Large intestine (tissue), 3 donors: ENCODE measurements around the gene PRDM2. TPM values are rescaled to one million over a fixed set of nuclear protein-coding genes. Genes with fewer than 3 reads are reported as not detected.

ENCODE experiments used
- DNase-seq, 2 donors: peaks; one replicate each; pipeline versions ENCODE4 v3.0.0 to v3.0.0-alpha.2; 2013
- H3K27ac ChIP-seq: one replicate; pipeline ENCODE4 v1.5.1; 2013; ENCODE audit warnings: low read length
- H3K27me3 ChIP-seq: 2 replicates; pipeline ENCODE4 v1.6.1; 2013; ENCODE audit warnings: low read length; ENCODE audit not compliant: control insufficient read depth, insufficient read depth
- H3K36me3 ChIP-seq: 2 replicates; pipeline ENCODE4 v1.6.1; 2013; ENCODE audit warnings: low read length; ENCODE audit not compliant: control insufficient read depth, insufficient read depth
- H3K4me1 ChIP-seq: one replicate; pipeline ENCODE4 v1.6.1; 2013; ENCODE audit warnings: low read length; ENCODE audit not compliant: control insufficient read depth, insufficient read depth
- H3K4me3 ChIP-seq: one replicate; pipeline ENCODE4 v1.5.1; 2013; ENCODE audit warnings: low read length
- H3K9me3 ChIP-seq: one replicate; pipeline ENCODE4 v1.6.1; 2013; ENCODE audit warnings: mild to moderate bottlenecking, low read depth, low read length, moderate library complexity; ENCODE audit not compliant: control insufficient read depth
- WGBS: methylation state at CpG from one replicate; pipeline ENCODE4 v1.1.5; 2013; ENCODE audit warnings: low lambda C conversion rate; ENCODE audit not compliant: insufficient coverage; 5-methylcytosine and 5-hydroxymethylcytosine counted together
- polyA plus RNA-seq: library from polyadenylated mRNA; unstranded; fragments of 120-200 nt; gene quantifications from one replicate; pipeline ENCODE4 v1.2.1, GENCODE V29; 2013

Gene PRDM2
- polyA plus RNA-seq, 1 donor = 26.0 TPM

DNA sequence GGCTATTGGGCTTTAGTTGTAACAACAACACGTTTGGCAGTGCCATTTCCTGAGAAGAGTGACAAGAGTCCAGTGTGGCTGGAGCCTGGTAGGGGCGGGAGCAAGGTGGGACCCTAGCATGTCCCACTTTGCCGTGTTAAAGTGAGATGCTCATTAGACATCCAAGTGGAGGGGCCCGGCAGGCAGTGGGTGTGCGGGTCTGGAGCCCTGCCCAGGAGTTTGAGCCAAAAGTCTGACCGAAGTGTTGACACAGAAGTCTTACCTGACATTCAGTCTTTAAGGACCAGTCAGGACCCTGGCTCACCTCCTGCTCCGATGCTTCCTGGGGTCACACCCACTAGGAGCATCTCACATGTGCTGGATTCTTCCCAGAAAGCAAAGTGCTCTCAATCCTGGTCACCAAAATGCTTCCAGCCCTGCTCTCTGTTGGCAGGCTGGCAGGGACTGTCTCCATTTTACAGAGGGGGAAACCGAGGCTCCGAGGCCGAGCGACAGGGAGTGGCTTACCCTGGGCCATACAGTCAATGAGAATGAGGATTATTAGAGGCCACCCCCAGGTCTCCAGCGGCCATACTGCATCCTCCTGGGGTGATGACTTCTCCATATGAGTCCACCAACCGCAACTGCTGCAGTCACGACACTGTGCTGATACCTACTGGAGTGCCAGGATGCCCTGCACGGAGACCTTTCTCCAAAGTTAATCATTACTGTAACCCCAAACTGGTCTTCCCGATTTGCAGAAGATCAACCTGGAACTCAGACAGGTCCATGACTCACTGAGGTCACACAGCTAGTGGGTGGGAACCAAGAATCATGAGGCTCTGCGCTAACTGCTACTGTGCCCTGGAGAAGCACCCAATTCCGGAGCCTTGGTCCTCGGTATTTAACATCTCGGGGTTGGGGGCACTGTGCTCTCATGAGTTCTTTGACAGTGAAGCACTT lies 112.7 kb downstream of the PRDM2 start:
- H3K36me3 ChIP-seq = no peaks in the 10 kb centered on the region
- no peaks in the 10 kb centered on the region for H3K9me3 ChIP-seq
- 60% methylated on average over 1 of the region's 20 CpGs for WGBS
- no peaks in the 10 kb centered on the region for H3K4me1 ChIP-seq
- H3K4me3 ChIP-seq = no peak overlapping the region
- no peak overlapping the region for H3K27ac ChIP-seq
- H3K27me3 ChIP-seq = no peaks in the 10 kb centered on the region
- no peak for DNase-seq

DNA sequence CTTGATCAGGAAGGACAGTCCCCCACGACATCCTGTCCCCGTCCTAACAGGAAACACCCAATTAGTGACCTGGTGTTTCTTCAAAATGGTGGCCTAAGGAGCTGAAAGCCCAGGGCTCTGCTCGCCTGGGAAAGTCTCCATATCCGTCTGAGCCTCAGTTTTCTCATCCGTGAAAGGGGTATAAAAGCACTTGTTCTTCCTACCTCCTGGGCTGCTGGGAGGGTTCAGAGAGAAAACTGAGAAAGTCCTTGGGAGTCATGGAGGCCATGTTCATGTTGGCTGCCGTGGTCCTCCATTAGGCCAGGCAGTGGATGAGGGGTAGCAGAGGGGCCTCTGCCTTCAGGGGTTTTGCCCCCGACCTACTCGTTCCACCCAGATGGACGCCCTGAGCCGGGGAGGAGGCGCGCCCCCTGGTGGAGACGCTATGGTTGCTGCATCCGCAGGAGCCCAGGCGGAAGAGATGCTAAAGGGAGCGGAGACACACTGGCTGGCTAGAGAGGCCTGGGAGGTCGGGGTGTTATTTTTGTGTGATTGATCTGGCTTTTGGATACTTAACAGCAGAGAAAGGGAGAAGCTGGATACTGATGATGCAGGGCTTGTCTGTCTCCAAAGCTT lies 113.5 kb downstream of the PRDM2 start:
- no peak for DNase-seq
- Histone ChIP-seq H3K27me3 (no peaks in the 10 kb centered on the region), H3K36me3 (no peaks in the 10 kb centered on the region), H3K4me1 (no peaks in the 10 kb centered on the region), H3K27ac (no peak overlapping the region), H3K9me3 (no peaks in the 10 kb centered on the region), H3K4me3 (no peak overlapping the region)
- no CpG with 5 or more reads among the region's 17 CpGs for WGBS

DNA sequence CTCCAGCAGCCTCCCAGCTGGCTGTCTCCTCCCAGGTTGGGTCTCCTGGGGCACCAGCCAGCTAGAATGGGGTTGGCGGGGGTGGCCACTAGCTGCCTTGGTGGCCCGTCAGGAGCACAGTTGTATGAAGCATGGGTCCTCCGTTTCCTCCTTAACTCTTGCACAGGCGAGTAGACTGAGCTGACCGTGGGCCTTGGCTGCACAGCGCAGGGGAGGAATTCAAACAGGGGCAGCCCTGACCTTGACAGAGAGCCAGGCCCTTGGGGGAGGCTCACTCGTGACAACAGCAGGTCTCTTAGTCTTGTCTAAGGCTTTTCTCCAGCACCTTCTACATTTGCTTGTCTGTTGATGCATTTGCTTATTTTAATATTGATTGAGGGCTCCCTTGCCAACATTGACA lies 114.1 kb downstream of the PRDM2 start:
- DNase-seq = no peak
- Histone ChIP-seq H3K27me3 (no peaks in the 10 kb centered on the region), H3K9me3 (no peaks in the 10 kb centered on the region), H3K36me3 (peaks cover 1% of the 10 kb centered on the region), H3K27ac (no peak overlapping the region), H3K4me3 (no peak overlapping the region), H3K4me1 (no peaks in the 10 kb centered on the region)
- no CpG with 5 or more reads among the region's 7 CpGs for WGBS

DNA sequence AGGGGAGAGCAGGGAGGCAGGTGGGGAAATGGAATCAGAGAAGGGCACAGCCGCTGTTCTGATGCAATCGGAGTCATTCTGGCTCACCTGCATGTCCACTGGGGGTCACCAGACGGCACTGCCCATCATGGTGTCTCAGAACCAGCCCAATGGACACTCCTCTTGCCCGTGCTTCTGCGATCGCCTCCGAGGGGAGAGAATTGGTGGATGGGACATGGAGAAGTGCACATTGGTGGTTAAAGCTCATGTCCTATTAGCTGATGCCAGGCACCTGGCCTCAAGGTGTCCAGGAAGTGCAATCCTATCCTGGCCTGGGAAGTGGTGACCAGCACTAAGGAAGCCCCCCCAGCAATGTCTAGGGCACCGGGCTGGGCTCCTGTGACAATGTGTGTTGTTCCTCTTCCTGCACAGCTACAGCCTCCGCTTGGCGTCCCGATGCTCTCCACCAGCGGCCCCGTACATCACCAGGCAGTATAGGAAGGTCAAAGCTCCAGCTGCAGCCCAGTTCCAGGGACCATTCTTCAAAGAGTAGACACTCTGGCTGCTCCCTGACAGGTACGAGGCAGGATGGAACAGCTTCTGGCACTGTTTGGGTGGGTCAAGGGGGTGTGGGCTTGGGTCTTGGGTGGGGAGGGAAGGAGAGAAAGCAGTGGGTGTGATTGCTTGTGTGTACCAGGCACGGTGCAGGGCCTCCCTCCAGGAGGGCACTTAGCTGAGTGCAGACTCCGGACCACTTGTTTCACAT lies 116.2 kb downstream of the PRDM2 start:
- peaks cover 2% of the 10 kb centered on the region for H3K36me3 ChIP-seq
- WGBS = no CpG with 5 or more reads among the region's 16 CpGs
- no peak overlapping the region for H3K4me3 ChIP-seq
- no peaks in the 10 kb centered on the region for H3K4me1 ChIP-seq
- H3K9me3 ChIP-seq = no peaks in the 10 kb centered on the region
- DNase-seq = no peak
- H3K27ac ChIP-seq = no peak overlapping the region
- no peaks in the 10 kb centered on the region for H3K27me3 ChIP-seq

DNA sequence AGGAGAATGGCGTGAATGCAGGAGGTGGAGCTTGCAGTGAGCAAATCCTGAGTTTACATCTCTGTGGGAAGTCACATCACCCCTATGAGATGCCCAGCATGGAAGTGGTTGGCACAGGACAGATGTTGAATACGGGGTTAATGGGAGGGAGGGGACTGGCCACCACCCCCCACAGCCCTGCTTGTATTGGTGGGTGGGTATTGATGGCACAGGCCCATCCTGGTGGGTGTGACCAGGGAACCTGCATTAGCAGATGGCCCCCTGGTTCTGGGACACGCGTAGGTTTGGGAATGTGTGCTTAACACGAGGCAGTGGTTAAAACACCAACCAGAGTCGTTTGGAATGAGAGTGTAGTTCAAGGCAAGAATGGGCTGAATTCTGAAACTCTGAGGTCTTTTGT lies 117.9 kb downstream of the PRDM2 start:
- 100% methylated on average over 1 of the region's 6 CpGs for WGBS
- peaks cover 4% of the 10 kb centered on the region for H3K36me3 ChIP-seq
- no peak overlapping the region for H3K27ac ChIP-seq
- H3K4me3 ChIP-seq = no peak overlapping the region
- no peaks in the 10 kb centered on the region for H3K4me1 ChIP-seq
- no peak for DNase-seq
- H3K9me3 ChIP-seq = no peaks in the 10 kb centered on the region
- H3K27me3 ChIP-seq = no peaks in the 10 kb centered on the region

DNA sequence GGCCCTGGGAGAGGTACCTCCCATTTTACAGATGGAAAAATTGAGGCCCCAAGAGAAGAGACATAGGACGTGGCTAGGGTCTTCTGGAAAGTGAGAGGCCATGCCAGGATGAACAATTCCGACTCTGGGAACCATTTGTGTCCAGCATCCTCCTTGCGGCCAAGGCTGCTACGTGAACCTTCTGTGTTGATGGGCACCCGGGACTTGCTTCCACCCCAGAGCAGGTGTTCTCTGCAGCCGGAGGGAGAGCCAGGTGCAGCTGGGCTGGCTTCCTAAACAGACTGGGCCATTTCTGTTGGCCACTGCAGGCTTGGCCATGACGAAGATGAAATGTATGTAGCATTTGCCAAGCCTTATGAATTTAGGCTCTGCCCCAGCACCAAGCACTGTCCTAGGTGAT lies 118.9 kb downstream of the PRDM2 start:
- WGBS = no CpG with 5 or more reads among the region's 7 CpGs
- no peak overlapping the region for H3K27ac ChIP-seq
- H3K27me3 ChIP-seq = no peaks in the 10 kb centered on the region
- H3K36me3 ChIP-seq = peaks cover 4% of the 10 kb centered on the region
- H3K4me1 ChIP-seq = peaks cover 2% of the 10 kb centered on the region
- DNase-seq = no peak
- no peak overlapping the region for H3K4me3 ChIP-seq
- no peaks in the 10 kb centered on the region for H3K9me3 ChIP-seq

DNA sequence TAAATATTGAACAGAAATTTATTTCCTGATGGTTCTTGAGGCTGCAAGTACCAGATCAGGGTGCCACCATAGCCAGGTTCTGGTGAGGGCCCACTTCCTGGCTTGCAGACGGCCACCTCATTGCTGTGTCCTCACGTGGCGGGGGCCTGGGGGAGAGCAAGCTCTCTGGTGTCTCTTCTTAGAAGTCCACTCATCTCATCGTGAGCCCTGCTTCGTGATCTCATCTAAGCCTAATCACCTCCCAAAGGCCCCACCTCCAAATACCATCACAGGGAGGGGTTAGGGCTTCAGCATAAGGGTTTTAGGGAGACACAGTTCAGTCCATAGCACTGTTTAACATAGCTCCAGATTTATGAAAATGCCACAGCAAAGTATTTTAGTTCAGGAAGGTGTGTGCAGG lies 119.7 kb downstream of the PRDM2 start:
- peaks cover 4% of the 10 kb centered on the region for H3K36me3 ChIP-seq
- no CpG with 5 or more reads among the region's 5 CpGs for WGBS
- no peak for DNase-seq

DNA sequence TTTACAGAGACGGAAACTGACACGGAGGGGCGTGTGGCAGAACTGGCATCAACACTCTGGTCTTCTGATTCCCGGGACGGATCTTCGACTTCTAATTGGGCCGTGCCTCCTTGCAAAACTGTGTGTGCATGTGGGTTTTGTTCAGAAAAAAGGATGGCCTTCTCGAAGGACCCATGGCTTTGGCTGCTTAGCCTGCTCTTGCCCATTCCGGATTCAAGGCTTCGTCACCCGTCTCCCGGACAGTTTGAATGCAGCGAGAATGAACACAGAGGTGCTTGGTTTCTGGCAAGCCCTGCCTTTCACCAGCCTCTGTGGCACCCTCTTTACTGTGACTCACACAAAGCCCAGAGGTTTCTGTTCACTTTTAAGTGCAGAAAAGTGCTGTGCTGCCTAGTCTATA lies 120.1 kb downstream of the PRDM2 start:
- H3K4me1 ChIP-seq = peaks cover 2% of the 10 kb centered on the region
- no peak overlapping the region for H3K27ac ChIP-seq
- WGBS = no CpG with 5 or more reads among the region's 13 CpGs
- no peaks in the 10 kb centered on the region for H3K9me3 ChIP-seq
- H3K4me3 ChIP-seq = no peak overlapping the region
- no peak for DNase-seq
- H3K27me3 ChIP-seq = no peaks in the 10 kb centered on the region
- H3K36me3 ChIP-seq = peaks cover 4% of the 10 kb centered on the region

More for the DNA sequence above, 119.7 kb downstream of the PRDM2 start:
- H3K27ac ChIP-seq = no peak overlapping the region
- H3K4me1 ChIP-seq = peaks cover 2% of the 10 kb centered on the region
- no peaks in the 10 kb centered on the region for H3K27me3 ChIP-seq
- H3K9me3 ChIP-seq = no peaks in the 10 kb centered on the region
- H3K4me3 ChIP-seq = no peak overlapping the region

DNA sequence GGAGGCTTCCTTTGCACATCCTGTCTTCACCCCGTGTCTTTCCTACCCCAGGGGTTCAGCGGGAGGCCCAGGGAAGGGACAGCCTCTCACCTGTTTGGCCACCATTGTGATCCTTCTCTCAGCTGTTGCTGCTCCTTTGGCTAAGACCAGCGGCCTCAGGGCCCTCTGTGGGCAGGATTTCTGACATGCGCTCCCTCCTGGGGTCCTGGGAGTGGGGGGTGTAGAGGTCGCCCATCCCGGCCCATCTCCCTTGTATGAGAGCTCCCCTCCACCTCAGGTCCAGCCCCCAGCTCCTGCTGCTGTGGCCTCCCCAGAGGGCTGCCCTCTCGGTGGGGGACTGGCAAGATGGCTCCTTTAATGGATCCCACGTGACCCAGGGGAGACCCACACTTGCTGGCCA lies 120.5 kb downstream of the PRDM2 start:
- no CpG with 5 or more reads among the region's 8 CpGs for WGBS
- Histone ChIP-seq H3K4me1 (peaks cover 2% of the 10 kb centered on the region), H3K9me3 (no peaks in the 10 kb centered on the region), H3K4me3 (no peak overlapping the region), H3K36me3 (peaks cover 4% of the 10 kb centered on the region), H3K27me3 (no peaks in the 10 kb centered on the region), H3K27ac (no peak overlapping the region)
- DNase-seq = no peak

DNA sequence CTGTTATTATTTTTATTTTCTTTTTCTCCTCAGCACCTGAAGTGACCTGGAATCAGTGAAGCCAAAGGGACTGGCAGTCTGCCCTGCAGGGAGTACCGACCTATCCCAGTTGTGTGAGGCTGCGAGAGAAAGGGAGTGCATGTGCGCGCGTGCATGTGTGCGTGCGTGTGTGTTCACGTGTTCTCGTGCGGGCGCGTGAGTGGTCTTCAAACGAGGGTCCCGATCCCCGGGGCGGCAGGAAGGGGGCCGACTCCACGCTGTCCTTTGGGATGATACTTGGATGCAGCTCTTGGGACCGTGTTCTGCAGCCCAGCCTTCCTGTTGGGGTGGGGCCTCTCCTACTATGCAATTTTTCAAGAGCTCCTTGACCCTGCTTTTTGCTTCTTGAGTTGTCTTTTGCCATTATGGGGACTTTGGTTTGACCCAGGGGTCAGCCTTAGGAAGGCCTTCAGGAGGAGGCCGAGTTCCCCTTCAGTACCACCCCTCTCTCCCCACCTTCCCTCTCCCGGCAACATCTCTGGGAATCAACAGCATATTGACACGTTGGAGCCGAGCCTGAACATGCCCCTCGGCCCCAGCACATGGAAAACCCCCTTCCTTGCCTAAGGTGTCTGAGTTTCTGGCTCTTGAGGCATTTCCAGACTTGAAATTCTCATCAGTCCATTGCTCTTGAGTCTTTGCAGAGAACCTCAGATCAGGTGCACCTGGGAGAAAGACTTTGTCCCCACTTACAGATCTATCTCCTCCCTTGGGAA lies 123.3 kb downstream of the PRDM2 start:
- H3K4me1 ChIP-seq = peaks cover 7% of the 10 kb centered on the region
- no peak overlapping the region for H3K4me3 ChIP-seq
- no peaks in the 10 kb centered on the region for H3K9me3 ChIP-seq
- WGBS = 100% methylated on average over 1 of the region's 24 CpGs
- no peak for DNase-seq
- H3K36me3 ChIP-seq = peaks cover 4% of the 10 kb centered on the region
- no peak overlapping the region for H3K27ac ChIP-seq
- peaks cover under 1% of the 10 kb centered on the region for H3K27me3 ChIP-seq
